ENCODE data around the gene SLIT1.
A peak's percentile ranks its signal among the peaks of the same experiment; 100 is the strongest.

SLIT1 gene

DNA sequence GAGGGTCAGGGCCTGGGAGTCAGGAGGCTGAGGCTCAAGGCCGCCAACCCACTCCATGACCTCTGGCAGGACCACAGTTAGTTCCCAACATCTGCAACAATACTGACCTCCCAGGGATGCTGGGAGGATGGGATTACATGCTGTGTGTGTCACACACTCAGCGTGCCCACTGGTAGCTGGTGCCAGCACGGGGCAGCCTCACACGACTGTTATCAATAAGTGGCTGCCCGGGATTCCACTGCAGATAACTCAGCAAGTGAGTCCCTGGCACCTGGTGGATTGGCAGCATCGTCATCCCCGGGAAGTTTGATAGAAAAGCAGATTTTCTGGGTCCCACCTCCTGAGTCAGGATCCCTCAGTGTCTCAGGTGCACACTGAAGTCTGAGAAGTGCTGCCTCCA is 110.3 kb downstream of the SLIT1 start:
- in situ Hi-C loops (cut with HindIII; ENCODE audit: low pct_ligation_motif_present, low sequenced_read_pairs) = no loop called here
- TF ChIP-seq, protein P1, sequence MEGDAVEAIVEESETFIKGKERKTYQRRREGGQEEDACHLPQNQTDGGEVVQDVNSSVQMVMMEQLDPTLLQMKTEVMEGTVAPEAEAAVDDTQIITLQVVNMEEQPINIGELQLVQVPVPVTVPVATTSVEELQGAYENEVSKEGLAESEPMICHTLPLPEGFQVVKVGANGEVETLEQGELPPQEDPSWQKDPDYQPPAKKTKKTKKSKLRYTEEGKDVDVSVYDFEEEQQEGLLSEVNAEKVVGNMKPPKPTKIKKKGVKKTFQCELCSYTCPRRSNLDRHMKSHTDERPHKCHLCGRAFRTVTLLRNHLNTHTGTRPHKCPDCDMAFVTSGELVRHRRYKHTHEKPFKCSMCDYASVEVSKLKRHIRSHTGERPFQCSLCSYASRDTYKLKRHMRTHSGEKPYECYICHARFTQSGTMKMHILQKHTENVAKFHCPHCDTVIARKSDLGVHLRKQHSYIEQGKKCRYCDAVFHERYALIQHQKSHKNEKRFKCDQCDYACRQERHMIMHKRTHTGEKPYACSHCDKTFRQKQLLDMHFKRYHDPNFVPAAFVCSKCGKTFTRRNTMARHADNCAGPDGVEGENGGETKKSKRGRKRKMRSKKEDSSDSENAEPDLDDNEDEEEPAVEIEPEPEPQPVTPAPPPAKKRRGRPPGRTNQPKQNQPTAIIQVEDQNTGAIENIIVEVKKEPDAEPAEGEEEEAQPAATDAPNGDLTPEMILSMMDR (IDR thresholded peaks at IDR 0.05; ENCODE audit: low read depth, low read length, missing control alignments) = no peak
- DNase-seq = no peak
- no peaks in the 10 kb centered on the region for H3K36me3 ChIP-seq (replicated peaks)
- H3K27me3 ChIP-seq (replicated peaks) = peaks cover 7% of the 10 kb centered on the region
- H3K4me3 ChIP-seq (ENCODE audit: low read depth, low read length) = no peak overlapping the region
- no peak overlapping the region for H3K27ac ChIP-seq

DNA sequence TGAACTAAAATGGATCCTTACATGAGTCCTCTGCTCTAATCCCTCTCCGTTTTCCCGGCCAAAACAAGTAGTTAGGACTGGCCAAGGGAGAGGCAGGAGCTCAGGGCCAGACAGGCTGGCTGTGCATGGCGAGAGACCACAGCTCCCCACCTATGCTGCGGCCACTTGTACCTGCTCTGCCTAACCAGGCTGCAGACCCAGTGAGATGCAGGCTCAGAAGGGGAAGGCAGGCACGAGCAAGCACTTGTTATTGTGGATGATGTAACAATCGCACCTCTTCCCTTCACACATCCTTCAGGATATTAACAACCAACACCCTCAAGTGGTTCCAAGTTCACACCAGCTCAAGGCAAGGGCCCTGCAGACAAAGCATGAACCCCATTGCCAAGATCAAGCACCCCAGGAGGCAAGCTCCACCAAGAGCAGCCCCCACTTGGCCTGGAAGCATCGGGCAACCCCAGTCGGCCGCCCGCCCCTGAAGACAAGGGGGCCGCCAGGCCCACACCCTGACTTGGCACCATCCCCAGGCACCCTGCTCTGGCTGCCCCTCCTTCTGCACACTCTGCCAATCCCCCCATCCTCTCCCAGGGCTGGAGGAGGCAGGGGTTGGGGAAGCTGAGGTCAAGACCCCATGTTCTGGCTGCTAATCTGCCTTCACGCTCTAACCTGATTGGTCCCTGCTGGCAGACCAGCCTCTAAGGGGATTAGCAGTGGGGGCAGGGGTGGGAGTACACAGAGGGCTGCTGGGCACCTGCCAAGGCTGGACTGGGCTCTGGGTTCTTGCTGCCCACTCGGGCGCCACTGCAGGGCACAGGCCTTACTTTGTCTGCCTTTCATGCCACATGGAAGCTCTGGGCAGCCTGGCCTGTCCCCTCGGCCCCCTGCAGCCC is 111.3 kb downstream of the SLIT1 start:
- in situ Hi-C loops (cut with HindIII; ENCODE audit: low pct_ligation_motif_present, low sequenced_read_pairs) = no loop called here
- no peak overlapping the region for H3K4me3 ChIP-seq (ENCODE audit: low read depth, low read length)
- H3K36me3 ChIP-seq (replicated peaks) = no peaks in the 10 kb centered on the region
- no peak overlapping the region for H3K27ac ChIP-seq
- TF ChIP-seq, protein P1 (IDR thresholded peaks at IDR 0.05; ENCODE audit: low read depth, low read length, missing control alignments) = no peak
- no peak for DNase-seq
- H3K27me3 ChIP-seq (replicated peaks) = peaks cover 7% of the 10 kb centered on the region

DNA sequence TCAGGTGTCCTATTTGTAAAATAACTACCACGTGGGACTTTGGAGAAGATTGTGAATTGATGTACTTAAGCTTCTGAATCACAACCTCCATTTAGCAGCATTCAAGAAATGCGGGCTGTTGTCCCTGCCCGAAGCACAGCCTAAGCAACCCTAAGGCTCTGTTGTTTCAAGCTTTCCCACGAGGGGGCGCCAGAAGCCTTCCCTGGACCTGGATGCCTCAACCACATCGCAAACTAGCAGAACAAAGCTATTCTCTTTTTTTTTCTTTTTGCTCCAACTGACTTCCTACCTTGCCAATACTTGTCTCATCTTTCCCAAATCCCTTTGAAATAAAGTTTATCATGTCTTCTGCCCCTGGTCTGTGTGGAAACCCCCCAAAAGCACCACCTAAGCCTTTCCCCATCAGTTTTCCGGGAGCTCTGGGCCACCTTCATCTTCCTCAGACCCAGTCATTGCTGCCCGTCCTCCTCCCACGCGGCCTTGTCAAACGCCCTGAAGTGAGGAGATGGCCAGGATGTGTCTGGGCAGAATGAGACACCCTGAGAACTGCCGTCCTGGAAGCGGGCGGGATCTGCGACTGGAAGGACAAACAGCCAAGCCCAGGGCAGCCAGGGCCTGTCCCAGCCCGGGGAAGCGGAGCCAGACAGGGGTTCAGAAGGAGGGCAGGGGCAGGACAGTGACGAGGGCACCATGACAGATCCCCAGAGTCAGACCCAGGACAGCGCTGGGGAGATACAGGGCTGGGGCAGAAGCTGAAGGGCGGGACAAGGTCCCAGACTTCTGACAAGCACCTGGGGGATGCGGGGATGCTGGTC is 112.7 kb downstream of the SLIT1 start:
- Histone ChIP-seq H3K4me3 (ENCODE audit: low read depth, low read length) (no peak overlapping the region), H3K27ac (no peak overlapping the region), H3K27me3 (replicated peaks) (peaks cover 7% of the 10 kb centered on the region), H3K36me3 (replicated peaks) (no peaks in the 10 kb centered on the region)
- in situ Hi-C loops (cut with HindIII; ENCODE audit: low pct_ligation_motif_present, low sequenced_read_pairs) = no loop called here
- peak; percentile 87 for DNase-seq
- TF ChIP-seq, protein P1 (IDR thresholded peaks at IDR 0.05; ENCODE audit: low read depth, low read length, missing control alignments) = peak; percentile 95

DNA sequence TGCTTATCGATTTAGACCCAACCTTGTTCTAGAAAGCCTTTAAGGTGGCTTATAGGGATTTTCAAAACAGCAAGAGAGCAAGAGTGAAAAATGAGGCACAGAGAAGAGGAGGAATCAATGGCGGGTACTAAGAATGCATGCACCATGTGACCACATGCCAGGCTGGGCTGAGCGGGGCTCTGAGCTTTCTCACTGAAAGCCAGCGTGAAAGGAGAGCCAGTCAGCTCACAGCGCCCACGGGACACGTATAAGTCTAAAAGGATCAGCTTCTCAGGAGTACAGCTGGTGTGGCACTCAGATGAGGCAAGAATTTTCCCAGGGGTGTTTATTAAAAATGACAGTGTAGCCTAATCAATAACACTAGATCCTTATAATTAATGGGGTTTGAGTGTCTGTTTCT is 114.3 kb downstream of the SLIT1 start:
- H3K27ac ChIP-seq = no peak overlapping the region
- in situ Hi-C loops (cut with HindIII; ENCODE audit: low pct_ligation_motif_present, low sequenced_read_pairs) = no loop called here
- no peak overlapping the region for H3K4me3 ChIP-seq (ENCODE audit: low read depth, low read length)
- peaks cover 7% of the 10 kb centered on the region for H3K27me3 ChIP-seq (replicated peaks)
- DNase-seq = no peak
- TF ChIP-seq, protein P1 (IDR thresholded peaks at IDR 0.05; ENCODE audit: low read depth, low read length, missing control alignments) = no peak
- H3K36me3 ChIP-seq (replicated peaks) = no peaks in the 10 kb centered on the region

DNA sequence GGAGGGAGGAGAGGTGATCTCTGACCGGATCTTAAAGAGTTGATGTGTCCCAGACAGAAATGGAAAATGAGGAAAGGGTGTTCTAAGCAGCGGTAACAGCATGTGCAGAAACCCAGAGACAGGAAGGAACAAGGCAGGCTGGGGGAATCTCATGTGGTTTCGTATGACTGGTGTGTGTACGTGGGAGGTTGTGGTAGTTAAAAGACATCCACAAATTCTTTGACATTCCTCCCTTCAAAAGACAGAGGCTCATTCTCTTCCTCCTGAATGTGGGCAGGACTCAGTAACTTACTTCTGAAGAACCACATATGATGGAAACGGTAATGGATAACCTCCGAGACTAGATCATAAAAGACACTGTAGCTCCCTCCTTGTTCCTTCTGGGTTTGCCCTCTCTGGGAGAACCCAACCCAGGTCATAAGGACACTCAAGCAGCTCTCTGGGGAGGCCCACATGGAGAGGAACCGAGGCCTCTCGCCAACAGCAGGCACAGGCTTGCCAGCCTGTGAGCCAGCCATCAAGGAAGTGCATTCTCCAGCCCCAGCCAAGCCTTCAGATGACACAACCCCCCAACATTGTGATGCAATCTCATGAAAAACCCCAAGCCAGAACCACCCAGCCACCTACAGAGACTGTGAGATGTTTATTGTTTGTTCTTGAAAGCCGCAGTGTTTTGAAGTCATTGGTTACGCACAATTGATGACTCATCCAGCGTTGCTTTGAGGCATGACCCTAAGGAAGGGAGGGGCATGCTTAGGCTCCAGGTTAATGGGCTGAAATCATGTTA is 116.0 kb downstream of the SLIT1 start:
- H3K27me3 ChIP-seq (replicated peaks) = peaks cover 7% of the 10 kb centered on the region
- DNase-seq = peak; percentile 22
- H3K27ac ChIP-seq = no peak overlapping the region
- TF ChIP-seq, protein P1 (IDR thresholded peaks at IDR 0.05; ENCODE audit: low read depth, low read length, missing control alignments) = no peak
- H3K4me3 ChIP-seq (ENCODE audit: low read depth, low read length) = no peak overlapping the region
- in situ Hi-C loops (cut with HindIII; ENCODE audit: low pct_ligation_motif_present, low sequenced_read_pairs) = no loop called here
- H3K36me3 ChIP-seq (replicated peaks) = no peaks in the 10 kb centered on the region

Measured in brain microvascular endothelial cell (primary cell).